Thyroid gland (tissue), 4 donors: ENCODE measurements around the gene CEP135. TPM values are rescaled to one million over a fixed set of nuclear protein-coding genes. Genes with fewer than 3 reads are reported as not detected.

Experiments used
- DNase-seq, 2 donors: peaks; one replicate each; pipeline ENCODE4 v3.0.0-alpha.2; 2019
- H3K27ac ChIP-seq, 3 donors: fragments of 200-600 bp; sonication (generic); 1 replicate in 2 of 3; 2 replicates in 1 of 3; pipeline ENCODE4 v1.5.1; 2016 to 2019; ENCODE audit warnings: mild to moderate bottlenecking in 1 of 3, moderate library complexity in 1 of 3
- H3K27me3 ChIP-seq: fragments of 200-600 bp; sonication (generic); one replicate; pipeline ENCODE4 v1.5.1; 2019
- H3K36me3 ChIP-seq, 2 donors: fragments of 200-600 bp; sonication (generic); one replicate each; pipeline ENCODE4 v1.5.1; 2016 to 2019
- H3K4me1 ChIP-seq, 2 donors: fragments of 200-600 bp; sonication (generic); one replicate each; pipeline ENCODE4 v1.5.1; 2017 to 2019
- H3K4me3 ChIP-seq, 3 donors: fragments of 200-600 bp; sonication (generic); replicated peaks in 1 of 3; 1 replicate in 2 of 3; 2 replicates in 1 of 3; pipeline ENCODE4 v1.5.1; 2016; ENCODE audit warnings: mild to moderate bottlenecking in 1 of 3
- H3K9me3 ChIP-seq: fragments of 200-600 bp; sonication (generic); one replicate; pipeline ENCODE4 v1.5.1; 2017
- CTCF ChIP-seq, 6 experiments: fragments of 200-600 bp in 3 of 6; fragments of 450-650 bp in 3 of 6; sonication (generic) in 3 of 6; IDR thresholded peaks; one replicate each; pipeline ENCODE4 v1.5.1; 2016 to 2019; ENCODE audit warnings: antibody characterized with exemption in 6 of 6, mild to moderate bottlenecking in 2 of 6, inconsistent platforms in 1 of 6, moderate library complexity in 1 of 6
- POLR2A ChIP-seq, 2 donors: fragments of 450-650 bp; IDR thresholded peaks; one replicate each; pipeline ENCODE4 v1.6.1; 2017; ENCODE audit warnings: antibody characterized with exemption in 2 of 2, mild to moderate bottlenecking in 2 of 2, moderate library complexity in 1 of 2
- WGBS, 2 donors: methylation state at CpG; one replicate each; pipeline ENCODE4 v1.1.5; 2017; 5-methylcytosine and 5-hydroxymethylcytosine counted together
- intact Hi-C: fragments of 100-400 bp; cut with DNase I; formaldehyde crosslinking; loops from one replicate; pipeline ENCODE4 v1.15.1; 2023
- total RNA-seq, 4 donors: library from RNA; depleted of rRNA; stranded (reverse); fragments of >200 nt; gene quantifications; one replicate each; pipeline ENCODE4 v1.2.3, GENCODE V29; 2016

The CEP135 gene
- total RNA-seq, 4 donors from 2014 or later, result 5.3 to 21.1 (median 10.1) TPM

- no peak for DNase-seq
- Histone ChIP-seq H3K9me3 (no peaks in the 10 kb centered on the region), H3K27ac (no peak overlapping the region), H3K36me3 (no peaks in the 10 kb centered on the region), H3K4me3 (no peak overlapping the region), H3K27me3 (no peaks in the 10 kb centered on the region), H3K4me1 (no peaks in the 10 kb centered on the region)
- intact Hi-C loops, result no loop called here
- no peak for TF ChIP-seq CTCF (IDR thresholded peaks at IDR 0.05)
- no peak for TF ChIP-seq POLR2A (IDR thresholded peaks at IDR 0.05)
- WGBS, 2 donors, result 84 to 90% methylated on average over 5 of the region's 5 CpGs
These were observed 28.2 kb upstream of the CEP135 start for GRCh38 chr4:55920571-55920970.

DNA sequence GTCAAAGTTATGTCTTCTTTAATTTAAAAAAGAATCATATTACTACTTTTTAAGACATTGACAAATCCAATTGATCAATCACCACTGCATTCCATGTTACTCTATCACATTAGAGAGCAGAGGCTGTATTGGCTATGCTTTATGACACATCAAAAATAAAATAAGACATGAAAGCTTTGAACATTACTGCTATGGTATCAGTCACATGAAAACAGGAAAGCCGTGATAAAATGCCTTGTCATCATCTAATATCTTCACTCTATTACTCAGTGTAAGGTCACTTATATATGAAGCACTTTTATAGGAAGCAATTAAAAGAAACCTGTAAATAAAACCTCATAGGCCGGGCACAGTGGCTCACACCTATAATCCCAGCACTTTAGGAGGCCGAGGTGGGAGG, 27.7 kb upstream of the CEP135 start:
- Histone ChIP-seq H3K4me3 (no peak overlapping the region), H3K27ac (no peak overlapping the region), H3K36me3 (no peaks in the 10 kb centered on the region), H3K4me1 (no peaks in the 10 kb centered on the region), H3K9me3 (no peaks in the 10 kb centered on the region), H3K27me3 (no peaks in the 10 kb centered on the region)
- no peak for DNase-seq
- TF ChIP-seq CTCF (IDR thresholded peaks at IDR 0.05) (no peak), POLR2A (IDR thresholded peaks at IDR 0.05) (no peak)
- intact Hi-C loops, result no loop called here
- WGBS, 2 donors, result 87 to 92% methylated on average over 3 of the region's 3 CpGs

DNA sequence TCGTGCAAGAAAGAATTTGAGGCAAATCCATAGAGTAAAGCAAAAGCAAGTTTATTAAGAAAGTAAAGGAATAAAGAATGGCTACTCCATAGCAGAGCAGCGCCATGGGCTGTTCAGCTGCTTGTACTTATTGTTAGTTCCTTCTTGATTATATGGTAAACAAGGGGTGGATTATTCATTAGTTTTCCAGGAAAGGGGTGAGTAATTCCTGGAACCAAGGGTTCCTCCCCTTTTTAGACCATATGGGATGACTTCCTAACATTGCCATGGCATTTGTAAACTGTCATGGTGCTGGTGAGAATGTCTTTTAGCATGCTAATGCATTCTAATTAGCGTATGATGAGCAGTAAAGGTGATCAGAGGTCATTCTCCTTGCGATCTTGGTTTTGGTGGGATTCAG, 23.5 kb upstream of the CEP135 start:
- DNase-seq, result no peak
- no peaks in the 10 kb centered on the region for H3K9me3 ChIP-seq
- TF ChIP-seq POLR2A (IDR thresholded peaks at IDR 0.05) (no peak), CTCF (IDR thresholded peaks at IDR 0.05) (no peak)
- intact Hi-C loops, result no loop called here
- no peak overlapping the region for H3K27ac ChIP-seq
- H3K4me3 ChIP-seq, result no peak overlapping the region
- 81 to 88% methylated on average over 4 of the region's 4 CpGs for WGBS, 2 donors
- no peaks in the 10 kb centered on the region for H3K4me1 ChIP-seq
- H3K27me3 ChIP-seq, result no peaks in the 10 kb centered on the region
- H3K36me3 ChIP-seq, result no peaks in the 10 kb centered on the region

GRCh38 chr4:55926610-55927009, 22.1 kb upstream of the CEP135 start:
- TF ChIP-seq CTCF (IDR thresholded peaks at IDR 0.05) (no peak), POLR2A (IDR thresholded peaks at IDR 0.05) (no peak)
- no peaks in the 10 kb centered on the region for H3K27me3 ChIP-seq
- no peak for DNase-seq
- no peaks in the 10 kb centered on the region for H3K4me1 ChIP-seq
- H3K36me3 ChIP-seq, result no peaks in the 10 kb centered on the region
- H3K9me3 ChIP-seq, result no peaks in the 10 kb centered on the region
- intact Hi-C loops, result no loop called here
- no peak overlapping the region for H3K27ac ChIP-seq
- H3K4me3 ChIP-seq, result no peak overlapping the region

DNA sequence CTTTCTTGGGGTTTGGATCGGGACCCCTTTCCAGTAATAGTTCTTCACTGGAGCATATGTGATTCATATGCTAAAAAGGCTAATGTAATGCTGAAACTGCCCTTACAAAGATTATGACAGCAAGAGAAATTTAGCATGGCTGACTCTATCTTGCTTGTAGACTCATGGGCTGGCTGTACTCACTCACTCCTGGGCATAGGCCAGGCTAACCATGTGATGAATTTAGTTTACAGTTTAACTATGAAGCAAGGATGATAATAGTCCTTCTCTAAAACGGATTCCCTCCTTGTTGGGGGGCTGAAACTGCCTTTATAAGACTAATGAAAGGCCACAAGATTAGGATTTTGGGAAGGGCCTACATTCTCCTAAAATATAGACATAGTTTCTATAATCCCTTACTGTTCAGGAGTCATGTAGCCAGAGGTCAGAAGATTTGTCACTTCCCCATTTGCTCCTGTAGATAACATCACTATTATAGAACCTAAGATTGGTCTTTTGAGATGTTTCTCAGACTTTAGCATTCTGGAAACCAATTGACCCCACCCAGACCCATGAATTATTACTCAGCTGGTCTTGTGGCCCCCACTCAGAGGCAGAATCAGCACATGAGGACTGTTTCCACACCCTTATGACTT, 20.8 kb upstream of the CEP135 start:
- Histone ChIP-seq H3K9me3 (no peaks in the 10 kb centered on the region), H3K4me3 (no peak overlapping the region), H3K27me3 (no peaks in the 10 kb centered on the region), H3K4me1 (no peaks in the 10 kb centered on the region), H3K27ac (no peak overlapping the region), H3K36me3 (no peaks in the 10 kb centered on the region)
- DNase-seq, result no peak
- intact Hi-C loops, result no loop called here
- WGBS, 2 donors, result 82 to 83% methylated on average over 2 of the region's 2 CpGs
- TF ChIP-seq CTCF (IDR thresholded peaks at IDR 0.05) (no peak), POLR2A (IDR thresholded peaks at IDR 0.05) (no peak)
